PC-9 (cell line): ENCODE data around the gene NFE2L3. TPM values are rescaled to one million over a fixed set of nuclear protein-coding genes. Genes with fewer than 3 reads are reported as not detected.

Experiments used
- BruUV-seq: library from RNA; stranded (reverse); fragments of 400-500 nt; replicated peaks from 2 replicates; lab custom pipeline; 2021; lab: Mats Ljungman, UMichigan
- CTCF ChIA-PET: fragments of 300-600 bp; sonication (Branson Sonifier 250); formaldehyde crosslinking; loops from one replicate; lab custom pipeline; 2022; ENCODE audit warnings: antibody characterized with exemption; lab: Charles Lee
- POLR2A ChIA-PET: fragments of 300-600 bp; sonication (Branson Sonifier 250); formaldehyde crosslinking; loops from one replicate; lab custom pipeline; 2022; ENCODE audit warnings: antibody characterized with exemption; ENCODE audit not compliant: unreplicated experiment; lab: Charles Lee
- DNase-seq, 2 experiments: peaks; one replicate each; pipeline versions ENCODE4 v3.0.0 to v3.0.0-alpha.2; 2015 to 2022; ENCODE audit warnings: mixed read lengths in 1 of 2
- H2AFZ ChIP-seq: fragments of 200-600 bp; sonication (generic); 2 replicates; pipeline ENCODE4 v1.8.1; 2017; ENCODE audit warnings: antibody characterized with exemption
- H3F3A ChIP-seq: fragments of 200-600 bp; sonication (generic); 2 replicates; pipeline ENCODE4 v1.8.1; 2017; ENCODE audit warnings: antibody characterized with exemption, mild to moderate bottlenecking, low read depth; ENCODE audit not compliant: insufficient read depth
- H3K27ac ChIP-seq: fragments of 200-600 bp; sonication (generic); 2 replicates; pipeline ENCODE4 v1.6.1; 2016; ENCODE audit warnings: mixed run types
- H3K27me3 ChIP-seq: fragments of 200-600 bp; sonication (generic); 2 replicates; pipeline ENCODE4 v1.6.1; 2016; ENCODE audit warnings: low read depth, mixed run types; ENCODE audit not compliant: insufficient read depth
- H3K36me3 ChIP-seq: fragments of 200-600 bp; sonication (generic); 2 replicates; pipeline ENCODE4 v1.6.1; 2016; ENCODE audit warnings: low read depth, mixed run types
- H3K4me1 ChIP-seq: fragments of 200-600 bp; sonication (generic); replicated peaks from 2 replicates; pipeline ENCODE4 v1.6.1; 2016; ENCODE audit warnings: mixed run types; ENCODE audit not compliant: insufficient read depth
- H3K4me2 ChIP-seq: fragments of 200-600 bp; sonication (generic); 2 replicates; pipeline ENCODE4 v1.6.1; 2017; ENCODE audit warnings: mixed run types
- H3K4me3 ChIP-seq: fragments of 200-600 bp; sonication (generic); 2 replicates; pipeline ENCODE4 v1.6.1; 2016; ENCODE audit warnings: mixed run types
- H3K79me2 ChIP-seq: fragments of 200-600 bp; sonication (generic); 2 replicates; pipeline ENCODE4 v1.6.1; 2017; ENCODE audit warnings: low read depth, mixed run types
- H3K9me2 ChIP-seq: fragments of 200-600 bp; sonication (generic); 2 replicates; pipeline ENCODE4 v1.8.1; 2017; ENCODE audit warnings: mild to moderate bottlenecking; ENCODE audit not compliant: insufficient read depth
- H3K9me3 ChIP-seq: fragments of 200-600 bp; sonication (generic); 2 replicates; pipeline ENCODE4 v1.8.1; 2016; ENCODE audit warnings: low read depth; ENCODE audit not compliant: insufficient read depth
- H4K20me1 ChIP-seq: fragments of 200-600 bp; sonication (generic); 2 replicates; pipeline ENCODE4 v1.8.1; 2017; ENCODE audit not compliant: insufficient read depth
- EZH2 ChIP-seq: fragments of 200-600 bp; sonication (generic); IDR thresholded peaks from 2 replicates; pipeline ENCODE4 v1.8.0; 2017; ENCODE audit warnings: antibody characterized with exemption, low read depth
- intact Hi-C: fragments of 100-400 bp; cut with micrococcal nuclease; formaldehyde crosslinking; loops from one replicate; pipeline ENCODE4 v1.10.0; 2022; ENCODE audit not compliant: unreplicated experiment
- total RNA-seq: library from RNA; stranded (reverse); gene quantifications from 2 replicates; pipeline ENCODE4 v1.2.3, GENCODE V29; 2021
- TF ChIP-seq, protein P1 (sequence below): fragments of 200-600 bp; sonication (generic); conservative IDR thresholded peaks from 2 replicates; pipeline ENCODE4 v1.6.1; 2017; ENCODE audit warnings: mixed run types, antibody characterized with exemption, mild to moderate bottlenecking, moderate library complexity

The NFE2L3 gene
- total RNA-seq, 1 experiment from 2014 or later, result 49.1 TPM

DNA sequence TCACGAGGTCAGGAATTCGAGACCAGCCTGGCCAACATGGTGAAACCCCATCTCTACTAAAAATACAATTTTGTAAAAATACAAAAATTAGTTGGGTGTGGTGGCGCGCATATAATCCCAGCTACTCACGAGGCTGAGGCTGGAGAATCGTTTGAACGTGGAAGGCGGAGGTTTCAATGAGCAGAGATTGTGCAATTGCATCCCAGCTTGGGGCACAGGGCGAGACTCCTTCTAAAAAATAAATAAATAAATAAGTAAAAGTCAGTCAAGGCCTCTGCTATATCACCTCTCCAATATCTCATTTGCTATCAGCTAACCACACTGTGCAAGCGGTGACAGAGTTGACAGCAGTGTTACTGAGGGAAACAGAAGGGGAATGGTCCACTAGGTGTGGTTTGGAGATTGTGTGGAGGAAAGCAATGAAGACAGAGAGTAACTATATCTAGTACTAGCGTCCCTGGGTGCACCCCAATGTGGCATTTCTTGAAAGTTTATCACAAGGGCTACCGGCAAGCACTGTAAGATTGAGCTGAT, 20.9 kb upstream of the NFE2L3 start:
- POLR2A ChIA-PET, result interaction anchor here (0.7 kb wide), 1 partner anchor 493 kb away, joined by 3 read pairs; no protein-coding TSS in a partner anchor

DNA sequence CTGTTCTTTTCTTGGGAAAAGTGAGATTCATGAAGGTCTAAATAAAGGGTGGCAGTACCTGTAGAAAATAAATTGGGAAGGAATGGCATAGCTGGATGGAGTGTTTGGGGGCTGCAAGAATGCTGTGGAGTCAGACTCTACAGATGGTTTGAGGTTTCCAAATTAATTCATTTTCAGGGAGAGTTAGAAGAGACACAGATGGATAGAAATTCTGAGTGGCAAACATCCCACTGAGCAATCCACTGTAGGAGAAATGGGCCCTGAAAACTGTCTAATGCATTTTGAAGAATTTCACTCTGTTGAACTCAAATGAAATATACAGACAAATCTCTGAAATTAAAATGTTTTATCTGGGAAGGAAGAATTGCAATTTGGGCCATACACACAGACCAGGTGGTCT, 16.9 kb upstream of the NFE2L3 start:
- H3K36me3 ChIP-seq, result no peaks in the 10 kb centered on the region
- TF ChIP-seq, protein P1, sequence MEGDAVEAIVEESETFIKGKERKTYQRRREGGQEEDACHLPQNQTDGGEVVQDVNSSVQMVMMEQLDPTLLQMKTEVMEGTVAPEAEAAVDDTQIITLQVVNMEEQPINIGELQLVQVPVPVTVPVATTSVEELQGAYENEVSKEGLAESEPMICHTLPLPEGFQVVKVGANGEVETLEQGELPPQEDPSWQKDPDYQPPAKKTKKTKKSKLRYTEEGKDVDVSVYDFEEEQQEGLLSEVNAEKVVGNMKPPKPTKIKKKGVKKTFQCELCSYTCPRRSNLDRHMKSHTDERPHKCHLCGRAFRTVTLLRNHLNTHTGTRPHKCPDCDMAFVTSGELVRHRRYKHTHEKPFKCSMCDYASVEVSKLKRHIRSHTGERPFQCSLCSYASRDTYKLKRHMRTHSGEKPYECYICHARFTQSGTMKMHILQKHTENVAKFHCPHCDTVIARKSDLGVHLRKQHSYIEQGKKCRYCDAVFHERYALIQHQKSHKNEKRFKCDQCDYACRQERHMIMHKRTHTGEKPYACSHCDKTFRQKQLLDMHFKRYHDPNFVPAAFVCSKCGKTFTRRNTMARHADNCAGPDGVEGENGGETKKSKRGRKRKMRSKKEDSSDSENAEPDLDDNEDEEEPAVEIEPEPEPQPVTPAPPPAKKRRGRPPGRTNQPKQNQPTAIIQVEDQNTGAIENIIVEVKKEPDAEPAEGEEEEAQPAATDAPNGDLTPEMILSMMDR, result no peak
- no peak for TF ChIP-seq EZH2
- H3K4me3 ChIP-seq, result no peak overlapping the region
- BruUV-seq, result no TSS peak
- CTCF ChIA-PET, result no interaction called here
- no peak overlapping the region for H3K27ac ChIP-seq
- no peaks in the 10 kb centered on the region for H3K9me2 ChIP-seq
- DNase-seq, result peak in 1 of 2 experiments; percentile 5
- intact Hi-C loops, result no loop called here
- H3F3A ChIP-seq, result no peaks in the 10 kb centered on the region
- H3K79me2 ChIP-seq, result no peaks in the 10 kb centered on the region
- H3K27me3 ChIP-seq, result no peaks in the 10 kb centered on the region
- no peak overlapping the region for H3K4me2 ChIP-seq
- H3K9me3 ChIP-seq, result no peaks in the 10 kb centered on the region
- no peak overlapping the region for H2AFZ ChIP-seq
- H3K4me1 ChIP-seq, result no peaks in the 10 kb centered on the region
- POLR2A ChIA-PET, result no interaction called here
- no peaks in the 10 kb centered on the region for H4K20me1 ChIP-seq

More for the DNA sequence above, 20.9 kb upstream of the NFE2L3 start:
- TF ChIP-seq, protein P1, result no peak
- no peak for TF ChIP-seq EZH2
- Histone ChIP-seq H3K4me1 (0 out of 2 replicates have a peak, but pooled peaks cover 7% of the 10 kb centered on the region), H4K20me1 (no peaks in the 10 kb centered on the region), H3K9me3 (no peaks in the 10 kb centered on the region), H3K36me3 (no peaks in the 10 kb centered on the region), H2AFZ (no peak overlapping the region), H3K27me3 (no peaks in the 10 kb centered on the region), H3K79me2 (no peaks in the 10 kb centered on the region), H3K9me2 (no peaks in the 10 kb centered on the region), H3F3A (no peaks in the 10 kb centered on the region), H3K4me2 (no peak overlapping the region), H3K4me3 (no peak overlapping the region), H3K27ac (no peak overlapping the region)
- intact Hi-C loops, result no loop called here
- peak in 1 of 2 experiments; percentile 26 for DNase-seq
- no TSS peak for BruUV-seq
- CTCF ChIA-PET, result interaction anchor here (0.6 kb wide), 1 partner anchor 498 kb away, joined by 15 read pairs; no protein-coding TSS in a partner anchor

DNA sequence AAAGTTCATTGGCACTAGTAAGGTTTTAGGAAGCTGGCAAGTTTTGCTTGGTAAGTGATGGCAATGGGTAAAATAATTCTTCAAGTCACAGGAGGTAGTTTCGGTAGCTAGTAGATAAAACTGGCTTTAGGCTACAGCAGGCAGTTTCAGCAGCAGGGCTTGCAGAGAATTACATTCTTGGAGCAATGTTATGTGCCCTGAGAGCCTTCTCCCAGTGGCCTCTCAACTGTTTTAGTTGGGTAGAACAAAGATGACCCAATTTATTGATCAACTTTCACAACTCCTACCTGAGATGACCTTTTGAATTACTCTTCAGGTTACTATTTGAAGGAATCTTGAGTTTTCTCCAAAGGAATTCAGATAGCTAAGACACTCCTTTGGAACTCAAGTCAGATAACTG, 16.4 kb upstream of the NFE2L3 start:
- Histone ChIP-seq H3K36me3 (no peaks in the 10 kb centered on the region), H3K9me3 (no peaks in the 10 kb centered on the region), H3K4me3 (no peak overlapping the region), H3K79me2 (no peaks in the 10 kb centered on the region), H2AFZ (no peak overlapping the region), H3F3A (no peaks in the 10 kb centered on the region), H3K4me1 (no peaks in the 10 kb centered on the region), H3K4me2 (no peak overlapping the region), H3K9me2 (no peaks in the 10 kb centered on the region), H3K27me3 (no peaks in the 10 kb centered on the region), H4K20me1 (no peaks in the 10 kb centered on the region), H3K27ac (no peak overlapping the region)
- CTCF ChIA-PET, result no interaction called here
- TF ChIP-seq, protein P1, result no peak
- no peak for TF ChIP-seq EZH2
- intact Hi-C loops, result no loop called here
- POLR2A ChIA-PET, result no interaction called here
- peak in 1 of 2 experiments; percentile 30 for DNase-seq
- BruUV-seq, result no TSS peak
